Measurements from ENCODE around the gene VSNL1.

The VSNL1 gene

DNA sequence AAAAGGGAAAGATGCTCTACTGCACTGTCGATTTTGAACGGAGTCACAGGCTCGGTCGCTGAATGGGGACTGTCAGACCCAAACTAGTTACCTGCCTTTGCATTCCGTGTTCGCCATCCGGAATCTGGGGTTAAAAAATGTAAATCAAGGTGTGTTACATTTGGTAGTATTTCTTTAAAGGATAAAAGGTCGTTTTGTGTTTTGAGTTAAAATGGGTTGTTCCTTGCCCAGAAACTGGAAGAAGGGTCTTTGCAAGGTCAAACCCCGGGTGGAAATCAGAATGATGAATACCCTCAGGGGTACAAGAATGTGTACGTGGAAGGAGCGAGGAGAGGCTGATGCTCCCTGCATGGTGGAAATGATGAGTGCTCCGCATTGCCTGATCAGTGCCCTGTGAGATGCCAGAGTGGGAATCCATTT, 1.0 kb downstream of the VSNL1 start:
- no peaks in the 10 kb centered on the region for H3K27me3 ChIP-seq (ENCODE audit: insufficient read depth, low read length, poor library complexity, severe bottlenecking)
- no peak overlapping the region for H3K4me2 ChIP-seq (ENCODE audit: low read depth, low read length, poor library complexity, severe bottlenecking)
- H3F3A ChIP-seq (ENCODE audit: low read depth), result no peaks in the 10 kb centered on the region
- no peaks in the 10 kb centered on the region for H4K20me1 ChIP-seq (ENCODE audit: insufficient read depth, low read length, poor library complexity, severe bottlenecking)
- no peaks in the 10 kb centered on the region for H3K4me1 ChIP-seq (ENCODE audit: insufficient read depth, low read length, poor library complexity, severe bottlenecking)
- H3K4me3 ChIP-seq (ENCODE audit: low read length, poor library complexity, severe bottlenecking), result no peak overlapping the region
- no peak overlapping the region for H2AFZ ChIP-seq (ENCODE audit: low read length)
- no peaks in the 10 kb centered on the region for H3K9me3 ChIP-seq (ENCODE audit: insufficient read depth, low read depth, low read length)
- no peak overlapping the region for H3K9ac ChIP-seq (ENCODE audit: low read depth, low read length, poor library complexity, severe bottlenecking)
- no peaks in the 10 kb centered on the region for H3K36me3 ChIP-seq (ENCODE audit: insufficient read depth, low read length)
- no peaks in the 10 kb centered on the region for H3K79me2 ChIP-seq (ENCODE audit: insufficient read depth, low read length)
- H3K9me2 ChIP-seq (replicated peaks; ENCODE audit: low read depth, low read length), result no peaks in the 10 kb centered on the region
- TF ChIP-seq CTCF (conservative IDR thresholded peaks at IDR 0.05; ENCODE audit: low read length), result no peak
- no peak for TF ChIP-seq EZH2phosphoT487 (IDR thresholded peaks at IDR 0.05; ENCODE audit: borderline replicate concordance)

- no peaks in the 10 kb centered on the region for H3K27me3 ChIP-seq (ENCODE audit: insufficient read depth, low read length, poor library complexity, severe bottlenecking)
- H3F3A ChIP-seq (ENCODE audit: low read depth), result no peaks in the 10 kb centered on the region
- H2AFZ ChIP-seq (ENCODE audit: low read length), result no peak overlapping the region
- TF ChIP-seq EZH2phosphoT487 (IDR thresholded peaks at IDR 0.05; ENCODE audit: borderline replicate concordance) (no peak), CTCF (conservative IDR thresholded peaks at IDR 0.05; ENCODE audit: low read length) (no peak)
- no peaks in the 10 kb centered on the region for H3K36me3 ChIP-seq (ENCODE audit: insufficient read depth, low read length)
- H3K9me2 ChIP-seq (replicated peaks; ENCODE audit: low read depth, low read length), result no peaks in the 10 kb centered on the region
- H3K4me1 ChIP-seq (ENCODE audit: insufficient read depth, low read length, poor library complexity, severe bottlenecking), result no peaks in the 10 kb centered on the region
- no peak overlapping the region for H3K4me3 ChIP-seq (ENCODE audit: low read length, poor library complexity, severe bottlenecking)
- no peaks in the 10 kb centered on the region for H3K9me3 ChIP-seq (ENCODE audit: insufficient read depth, low read depth, low read length)
- no peaks in the 10 kb centered on the region for H4K20me1 ChIP-seq (ENCODE audit: insufficient read depth, low read length, poor library complexity, severe bottlenecking)
- H3K9ac ChIP-seq (ENCODE audit: low read depth, low read length, poor library complexity, severe bottlenecking), result no peak overlapping the region
- H3K79me2 ChIP-seq (ENCODE audit: insufficient read depth, low read length), result no peaks in the 10 kb centered on the region
- H3K4me2 ChIP-seq (ENCODE audit: low read depth, low read length, poor library complexity, severe bottlenecking), result no peak overlapping the region
These were observed 2.0 kb downstream of the VSNL1 start for GRCh38 chr2:17542471-17542870.

- Histone ChIP-seq H3K4me3 (ENCODE audit: low read length, poor library complexity, severe bottlenecking) (no peak overlapping the region), H2AFZ (ENCODE audit: low read length) (no peak overlapping the region), H3K4me1 (ENCODE audit: insufficient read depth, low read length, poor library complexity, severe bottlenecking) (no peaks in the 10 kb centered on the region), H3F3A (ENCODE audit: low read depth) (no peaks in the 10 kb centered on the region), H3K79me2 (ENCODE audit: insufficient read depth, low read length) (no peaks in the 10 kb centered on the region), H3K9me2 (replicated peaks; ENCODE audit: low read depth, low read length) (no peaks in the 10 kb centered on the region), H4K20me1 (ENCODE audit: insufficient read depth, low read length, poor library complexity, severe bottlenecking) (no peaks in the 10 kb centered on the region), H3K9ac (ENCODE audit: low read depth, low read length, poor library complexity, severe bottlenecking) (no peak overlapping the region), H3K36me3 (ENCODE audit: insufficient read depth, low read length) (no peaks in the 10 kb centered on the region), H3K9me3 (ENCODE audit: insufficient read depth, low read depth, low read length) (no peaks in the 10 kb centered on the region), H3K27me3 (ENCODE audit: insufficient read depth, low read length, poor library complexity, severe bottlenecking) (no peaks in the 10 kb centered on the region), H3K4me2 (ENCODE audit: low read depth, low read length, poor library complexity, severe bottlenecking) (no peak overlapping the region)
- TF ChIP-seq CTCF (conservative IDR thresholded peaks at IDR 0.05; ENCODE audit: low read length), result no peak
- TF ChIP-seq EZH2phosphoT487 (IDR thresholded peaks at IDR 0.05; ENCODE audit: borderline replicate concordance), result no peak
These were observed 2.7 kb downstream of the VSNL1 start for GRCh38 chr2:17543131-17543660.

Data from Loucy (cell line).